IgD-negative memory B cell (primary cell): ENCODE results near the gene ZNF362. TPM values are rescaled to one million over a fixed set of nuclear protein-coding genes. Genes with fewer than 3 reads are reported as not detected.

Experiments used
- H3K27ac Mint-ChIP-seq, 3 donors: one replicate each; pipeline ENCODE4 v1.8.0; 2020 to 2022; ENCODE audit warnings: mild to moderate bottlenecking in 3 of 3, mixed read lengths in 3 of 3, moderate library complexity in 1 of 3
- H3K27me3 Mint-ChIP-seq: one replicate; pipeline ENCODE4 v1.8.0; 2021; ENCODE audit warnings: mixed read lengths
- H3K36me3 Mint-ChIP-seq: one replicate; pipeline ENCODE4 v1.8.0; 2020; ENCODE audit warnings: mild to moderate bottlenecking, mixed read lengths
- H3K4me1 Mint-ChIP-seq, 3 donors: one replicate each; pipeline ENCODE4 v1.8.0; 2020 to 2022; ENCODE audit warnings: mixed read lengths in 3 of 3, mild to moderate bottlenecking in 1 of 3
- H3K4me3 Mint-ChIP-seq, 4 donors: one replicate each; pipeline ENCODE4 v1.8.0; 2020 to 2022; ENCODE audit warnings: mild to moderate bottlenecking in 4 of 4, mixed read lengths in 4 of 4, moderate library complexity in 3 of 4
- H3K9me3 Mint-ChIP-seq, 3 donors: one replicate each; pipeline ENCODE4 v1.8.0; 2020 to 2021; ENCODE audit warnings: mixed read lengths in 3 of 3, mild to moderate bottlenecking in 1 of 3
- polyA plus RNA-seq: library from polyadenylated mRNA; unstranded; fragments of 300-500 nt; fragmentation: Illumina TruSeq; gene quantifications from one replicate; pipeline ENCODE4 v1.2.3, GENCODE V29; 2021

The ZNF362 gene
- polyA plus RNA-seq, 1 donor from 2014 or later: 20.4 TPM

GRCh38 chr1:33268927-33269610 lies 12.8 kb downstream of the ZNF362 start:
- no peak overlapping the region for H3K4me3 Mint-ChIP-seq
- H3K4me1 Mint-ChIP-seq: peaks cover 9 to 25% (median 22%) of the 10 kb centered on the region in 3 donors
- no peaks in the 10 kb centered on the region for H3K9me3 Mint-ChIP-seq
- peaks cover 1% of the 10 kb centered on the region for H3K36me3 Mint-ChIP-seq
- H3K27me3 Mint-ChIP-seq: no peaks in the 10 kb centered on the region
- H3K27ac Mint-ChIP-seq: no peak overlapping the region

GRCh38 chr1:33269621-33270020 lies 13.3 kb downstream of the ZNF362 start:
- no peak overlapping the region for H3K27ac Mint-ChIP-seq
- no peaks in the 10 kb centered on the region for H3K27me3 Mint-ChIP-seq
- H3K9me3 Mint-ChIP-seq: no peaks in the 10 kb centered on the region
- H3K4me1 Mint-ChIP-seq: peaks cover 9 to 29% (median 26%) of the 10 kb centered on the region in 3 donors
- no peak overlapping the region for H3K4me3 Mint-ChIP-seq
- H3K36me3 Mint-ChIP-seq: peaks cover 3% of the 10 kb centered on the region

GRCh38 chr1:33270379-33270778 lies 14.1 kb downstream of the ZNF362 start:
- H3K4me3 Mint-ChIP-seq: no peak overlapping the region
- H3K27me3 Mint-ChIP-seq: no peaks in the 10 kb centered on the region
- no peaks in the 10 kb centered on the region for H3K9me3 Mint-ChIP-seq
- peaks cover 9 to 30% (median 28%) of the 10 kb centered on the region in 3 donors for H3K4me1 Mint-ChIP-seq
- H3K36me3 Mint-ChIP-seq: peaks cover 3% of the 10 kb centered on the region
- no peak overlapping the region for H3K27ac Mint-ChIP-seq

- peak overlapping the region in 1 of 4 donors; percentile 47 for H3K4me3 Mint-ChIP-seq
Measured at GRCh38 chr1:33270808-33271465, 14.6 kb downstream of the ZNF362 start.

GRCh38 chr1:33271666-33272505 lies 15.6 kb downstream of the ZNF362 start:
- Mint-ChIP-seq H3K4me3 (no peak overlapping the region), H3K4me1 (peaks cover 9 to 30% (median 25%) of the 10 kb centered on the region in 3 donors), H3K27me3 (no peaks in the 10 kb centered on the region), H3K27ac (peak overlapping the region in 1 of 3 donors; percentile 62), H3K9me3 (no peaks in the 10 kb centered on the region), H3K36me3 (peaks cover 5% of the 10 kb centered on the region)

More at GRCh38 chr1:33270808-33271465, 14.6 kb downstream of the ZNF362 start:
- Mint-ChIP-seq H3K36me3 (peaks cover 3% of the 10 kb centered on the region), H3K27ac (no peak overlapping the region), H3K9me3 (no peaks in the 10 kb centered on the region), H3K27me3 (no peaks in the 10 kb centered on the region), H3K4me1 (peaks cover 9 to 30% (median 28%) of the 10 kb centered on the region in 3 donors)

GRCh38 chr1:33272509-33272908 lies 16.2 kb downstream of the ZNF362 start:
- no peaks in the 10 kb centered on the region for H3K9me3 Mint-ChIP-seq
- H3K4me1 Mint-ChIP-seq: peaks cover 9 to 30% (median 23%) of the 10 kb centered on the region in 3 donors
- no peak overlapping the region for H3K4me3 Mint-ChIP-seq
- peaks cover 7% of the 10 kb centered on the region for H3K36me3 Mint-ChIP-seq
- peak overlapping the region in 1 of 3 donors; percentile 62 for H3K27ac Mint-ChIP-seq
- no peaks in the 10 kb centered on the region for H3K27me3 Mint-ChIP-seq

GRCh38 chr1:33272930-33273329 lies 16.6 kb downstream of the ZNF362 start:
- no peaks in the 10 kb centered on the region for H3K27me3 Mint-ChIP-seq

GRCh38 chr1:33273406-33273805 lies 17.1 kb downstream of the ZNF362 start:
- peaks cover 9 to 30% (median 21%) of the 10 kb centered on the region in 3 donors for H3K4me1 Mint-ChIP-seq
- H3K27ac Mint-ChIP-seq: no peak overlapping the region
- peak overlapping the region in 1 of 4 donors; percentile 38 for H3K4me3 Mint-ChIP-seq
- no peaks in the 10 kb centered on the region for H3K9me3 Mint-ChIP-seq
- peaks cover 7% of the 10 kb centered on the region for H3K36me3 Mint-ChIP-seq
- no peaks in the 10 kb centered on the region for H3K27me3 Mint-ChIP-seq

More at GRCh38 chr1:33272930-33273329, 16.6 kb downstream of the ZNF362 start:
- no peaks in the 10 kb centered on the region for H3K9me3 Mint-ChIP-seq
- peaks cover 9 to 30% (median 22%) of the 10 kb centered on the region in 3 donors for H3K4me1 Mint-ChIP-seq
- H3K36me3 Mint-ChIP-seq: peaks cover 7% of the 10 kb centered on the region
- H3K4me3 Mint-ChIP-seq: peak overlapping the region in 1 of 4 donors; percentile 25
- no peak overlapping the region for H3K27ac Mint-ChIP-seq

- Mint-ChIP-seq H3K27ac (peak overlapping the region in 1 of 3 donors; percentile 43), H3K4me1 (peaks cover 9 to 30% (median 21%) of the 10 kb centered on the region in 3 donors), H3K4me3 (peak overlapping the region in 2 of 4 donors; percentile 27 to 33)
Measured at GRCh38 chr1:33273961-33274371, 17.7 kb downstream of the ZNF362 start.

GRCh38 chr1:33274446-33274845 lies 18.2 kb downstream of the ZNF362 start:
- peak overlapping the region in 1 of 4 donors; percentile 33 for H3K4me3 Mint-ChIP-seq
- H3K4me1 Mint-ChIP-seq: peaks cover 9 to 29% (median 21%) of the 10 kb centered on the region in 3 donors
- no peaks in the 10 kb centered on the region for H3K9me3 Mint-ChIP-seq
- H3K27ac Mint-ChIP-seq: peak overlapping the region in 1 of 3 donors; percentile 43
- no peaks in the 10 kb centered on the region for H3K27me3 Mint-ChIP-seq
- H3K36me3 Mint-ChIP-seq: peaks cover 7% of the 10 kb centered on the region

More at GRCh38 chr1:33273961-33274371, 17.7 kb downstream of the ZNF362 start:
- no peaks in the 10 kb centered on the region for H3K9me3 Mint-ChIP-seq
- peaks cover 7% of the 10 kb centered on the region for H3K36me3 Mint-ChIP-seq
- H3K27me3 Mint-ChIP-seq: no peaks in the 10 kb centered on the region

GRCh38 chr1:33275195-33275594 lies 18.9 kb downstream of the ZNF362 start:
- H3K9me3 Mint-ChIP-seq: no peaks in the 10 kb centered on the region
- peak overlapping the region in 1 of 3 donors; percentile 43 for H3K27ac Mint-ChIP-seq
- no peak overlapping the region for H3K4me3 Mint-ChIP-seq
- peaks cover 9 to 26% (median 21%) of the 10 kb centered on the region in 3 donors for H3K4me1 Mint-ChIP-seq
- H3K36me3 Mint-ChIP-seq: peaks cover 10% of the 10 kb centered on the region
- H3K27me3 Mint-ChIP-seq: no peaks in the 10 kb centered on the region

GRCh38 chr1:33275706-33276572 lies 19.6 kb downstream of the ZNF362 start:
- H3K9me3 Mint-ChIP-seq: no peaks in the 10 kb centered on the region
- peaks cover 10% of the 10 kb centered on the region for H3K36me3 Mint-ChIP-seq
- H3K4me1 Mint-ChIP-seq: peaks cover 9 to 26% (median 21%) of the 10 kb centered on the region in 3 donors
- H3K27ac Mint-ChIP-seq: no peak overlapping the region
- no peaks in the 10 kb centered on the region for H3K27me3 Mint-ChIP-seq
- H3K4me3 Mint-ChIP-seq: no peak overlapping the region

- H3K4me3 Mint-ChIP-seq: no peak overlapping the region
- peaks cover 6 to 22% (median 17%) of the 10 kb centered on the region in 3 donors for H3K4me1 Mint-ChIP-seq
- H3K27ac Mint-ChIP-seq: no peak overlapping the region
- H3K27me3 Mint-ChIP-seq: no peaks in the 10 kb centered on the region
- H3K9me3 Mint-ChIP-seq: no peaks in the 10 kb centered on the region
- H3K36me3 Mint-ChIP-seq: peaks cover 9% of the 10 kb centered on the region
Measured at GRCh38 chr1:33276573-33277298, 20.4 kb downstream of the ZNF362 start.
